HG02885 (cell line): ENCODE data around the gene KCNH2.

Source experiments
- ATAC-seq: cut with Tn5 transposase; IDR thresholded peaks from one replicate; pipeline ENCODE4 v1.9.1; 2021; ENCODE audit warnings: mild to moderate bottlenecking; ENCODE audit not compliant: unreplicated experiment, poor library complexity

The KCNH2 gene

DNA sequence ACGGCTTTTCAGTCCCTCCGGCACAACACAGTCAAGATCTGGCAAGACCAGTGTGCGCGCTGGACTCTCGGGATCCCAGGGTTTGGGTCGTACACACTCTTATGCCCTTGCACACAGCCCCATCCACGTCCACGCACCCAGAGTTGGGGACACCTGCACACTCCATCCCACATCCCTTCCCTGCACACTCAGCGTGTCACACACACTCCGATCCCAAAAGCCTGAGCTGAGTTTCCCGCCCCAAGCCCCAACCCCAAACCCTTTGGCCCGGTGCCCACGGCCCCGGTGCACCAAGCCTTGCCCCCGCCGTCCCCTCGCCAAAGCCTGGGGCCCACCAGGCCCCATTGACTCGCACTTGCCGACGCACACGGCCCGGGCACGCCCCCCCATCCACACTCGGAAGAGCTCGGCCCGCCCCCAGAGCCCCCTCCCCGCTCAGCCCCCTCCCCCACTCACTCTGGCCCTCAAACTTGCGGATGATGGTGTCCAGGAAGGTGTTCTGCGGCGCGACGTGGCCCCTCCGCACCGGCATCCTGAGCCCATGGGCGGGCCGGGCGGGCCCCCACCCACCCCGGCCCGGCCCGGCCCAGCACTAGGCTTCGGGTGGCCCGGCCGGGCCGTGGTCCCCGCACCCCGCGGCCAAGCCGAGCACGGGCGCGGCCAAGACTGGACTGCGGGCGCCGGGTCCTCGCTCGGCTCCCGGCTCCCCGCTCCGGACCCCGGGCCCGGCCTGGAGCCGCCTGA lies 567 bp downstream of the KCNH2 start:
- ATAC-seq = no peak

DNA sequence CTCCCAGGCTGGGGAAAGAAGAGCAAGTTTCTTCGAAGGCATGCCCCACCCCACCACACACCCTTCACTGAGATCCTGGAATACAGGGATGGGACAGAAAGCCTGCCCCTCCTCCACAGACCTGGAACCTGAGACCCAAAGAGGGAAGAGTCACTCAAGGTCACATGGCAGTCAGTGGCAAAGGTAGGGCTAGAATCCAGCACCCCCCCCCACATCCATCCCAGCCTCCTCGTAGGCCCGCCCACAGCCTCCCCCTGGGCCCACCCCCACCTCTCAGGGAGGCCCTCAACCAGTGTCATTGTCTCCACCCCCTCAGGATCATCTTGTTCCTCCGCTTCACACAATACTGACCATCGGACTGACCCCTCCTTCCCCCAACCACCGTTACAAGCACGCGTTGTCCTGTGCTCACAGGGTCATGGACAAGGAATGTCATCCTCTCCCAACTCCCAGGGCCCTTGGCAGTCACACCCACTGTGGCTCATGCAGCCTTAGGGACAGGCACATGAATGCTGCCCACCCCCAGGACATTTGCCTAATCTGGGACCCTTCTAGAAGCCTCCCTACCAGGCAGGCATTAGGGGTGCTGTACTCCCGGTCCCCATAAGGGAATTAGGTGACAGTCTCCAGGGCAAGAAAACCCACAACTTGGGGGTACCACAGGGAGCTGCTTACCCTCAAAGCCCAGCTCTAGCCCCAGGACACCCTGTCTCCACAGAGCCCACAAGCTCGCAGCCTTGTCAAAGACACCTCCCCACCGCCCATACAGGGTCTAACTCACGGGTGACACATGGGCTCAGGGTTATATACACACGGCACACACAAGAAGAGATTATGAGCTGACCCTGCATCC lies 1.4 kb downstream of the KCNH2 start:
- no peak for ATAC-seq

DNA sequence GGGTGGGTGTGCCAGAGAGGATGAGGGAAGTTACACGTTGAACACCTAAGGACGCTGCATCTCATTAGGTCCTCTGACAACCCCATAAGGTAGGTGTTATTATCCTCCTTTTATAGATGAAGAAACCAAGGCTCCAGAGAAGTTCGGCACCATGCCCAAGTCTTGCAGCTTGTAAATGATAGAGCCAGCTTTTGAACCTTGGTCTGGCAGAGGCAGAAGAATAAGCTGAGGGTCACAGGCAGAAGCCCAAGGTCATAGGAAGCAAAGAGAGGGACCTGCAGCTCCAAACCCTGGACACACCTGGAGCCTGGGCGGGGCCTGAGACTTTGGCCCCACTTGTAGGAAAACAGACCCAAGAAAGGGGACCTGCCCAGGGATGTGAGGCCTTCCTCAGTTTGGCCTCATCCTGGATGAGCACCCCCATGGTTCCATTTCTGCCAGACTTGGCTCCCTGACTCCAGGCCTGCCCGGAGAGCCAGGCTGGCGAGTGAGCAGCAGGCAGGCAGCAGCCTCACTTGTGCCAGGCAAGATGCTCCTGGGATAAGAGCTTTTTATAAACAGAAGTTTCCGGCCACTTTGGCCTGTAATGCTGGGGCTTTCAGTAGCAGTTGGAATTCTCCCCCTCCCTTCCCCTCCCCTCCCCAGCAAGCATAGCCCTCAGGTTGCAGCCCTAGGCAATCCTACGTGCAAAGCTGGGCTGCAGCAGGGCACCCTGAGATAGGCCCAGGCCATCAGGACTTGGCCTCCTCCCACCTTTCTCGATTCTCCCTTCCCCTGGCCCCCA lies 2.4 kb downstream of the KCNH2 start:
- ATAC-seq = no peak

DNA sequence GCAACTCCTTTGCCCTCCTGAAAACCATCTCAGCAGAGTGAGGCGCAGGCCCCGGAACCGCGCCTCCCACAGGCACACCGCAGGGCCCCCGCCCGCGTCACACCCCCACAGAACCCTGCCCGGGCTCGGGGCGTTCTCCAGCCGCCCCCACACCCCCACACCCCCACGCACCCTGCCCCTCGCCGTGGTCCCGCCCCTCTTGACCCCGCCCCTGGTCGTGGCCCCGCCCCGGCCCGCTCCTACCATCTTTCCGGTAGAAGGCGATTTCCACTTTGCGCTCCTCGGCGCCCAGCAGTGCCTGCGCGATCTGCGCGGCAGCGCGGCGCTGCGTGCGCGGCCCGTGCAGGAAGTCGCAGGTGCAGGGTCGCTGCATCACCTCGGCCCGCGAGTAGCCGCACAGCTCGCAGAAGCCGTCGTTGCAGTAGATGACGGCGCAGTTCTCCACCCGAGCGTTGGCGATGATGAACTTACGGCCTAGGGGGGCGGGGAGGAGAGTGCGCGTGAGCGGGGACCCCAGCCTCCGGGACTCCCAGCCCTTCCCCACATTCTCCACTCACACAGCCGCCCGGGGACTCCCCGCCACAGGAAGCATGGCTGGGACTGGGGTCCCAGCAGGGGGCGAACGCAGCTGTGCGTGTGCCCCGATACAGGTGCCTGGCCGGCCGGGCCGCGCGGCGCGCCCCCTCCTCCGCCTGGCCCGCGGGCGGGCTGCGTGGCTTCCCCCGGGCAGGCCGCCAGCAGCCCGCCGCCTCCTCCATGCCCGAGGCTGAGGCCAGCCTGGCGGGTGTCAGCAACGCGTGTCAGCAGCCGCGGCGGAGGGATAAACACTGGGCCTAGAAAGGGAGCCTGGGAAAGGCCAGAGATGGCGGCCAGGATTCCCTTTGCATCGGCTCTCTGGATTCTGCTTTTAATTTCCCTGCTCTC lies 3.4 kb downstream of the KCNH2 start:
- peak; percentile 70 for ATAC-seq

DNA sequence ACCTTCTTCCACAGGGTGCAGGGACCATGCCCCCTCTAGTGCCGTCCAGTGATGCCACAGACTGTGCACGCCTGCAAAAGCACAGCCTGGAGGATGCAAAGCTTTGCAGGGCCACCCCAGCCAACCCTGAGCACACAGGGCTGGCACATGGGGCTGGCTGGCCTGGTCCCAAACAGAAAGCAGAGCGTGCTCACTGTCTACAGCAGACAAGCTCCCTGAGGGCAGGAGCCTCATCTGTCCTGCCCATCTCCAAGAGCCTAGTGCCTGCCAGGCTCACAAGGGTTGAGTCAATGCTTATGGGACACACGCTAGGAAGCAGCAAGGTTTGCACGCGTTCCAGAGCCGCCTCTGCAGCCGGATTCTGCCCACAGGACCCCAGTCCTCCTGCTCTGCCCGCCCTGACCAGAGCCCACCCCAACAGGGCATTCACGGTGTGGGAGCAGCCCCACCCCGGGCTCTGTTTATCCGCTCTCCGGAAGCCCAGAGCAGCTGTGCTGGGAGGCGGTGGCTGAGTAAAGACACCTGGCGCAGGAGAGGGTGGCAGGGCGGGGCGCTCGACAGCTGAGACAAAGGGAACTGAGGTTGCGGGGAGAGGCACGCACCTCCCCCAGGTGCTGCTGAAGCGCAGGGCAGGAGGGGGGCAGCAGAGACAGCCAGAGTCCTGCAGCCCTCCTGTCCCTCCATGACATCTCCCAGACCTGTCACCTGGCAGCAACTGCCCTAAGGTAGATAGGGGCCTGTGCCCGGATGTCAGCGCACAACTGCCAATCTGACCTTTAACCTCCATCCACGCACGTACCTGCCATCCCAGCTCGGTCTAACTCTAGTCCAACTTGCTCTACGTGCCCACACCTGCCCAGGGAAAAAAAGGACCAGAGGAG lies 4.3 kb downstream of the KCNH2 start:
- no peak for ATAC-seq

DNA sequence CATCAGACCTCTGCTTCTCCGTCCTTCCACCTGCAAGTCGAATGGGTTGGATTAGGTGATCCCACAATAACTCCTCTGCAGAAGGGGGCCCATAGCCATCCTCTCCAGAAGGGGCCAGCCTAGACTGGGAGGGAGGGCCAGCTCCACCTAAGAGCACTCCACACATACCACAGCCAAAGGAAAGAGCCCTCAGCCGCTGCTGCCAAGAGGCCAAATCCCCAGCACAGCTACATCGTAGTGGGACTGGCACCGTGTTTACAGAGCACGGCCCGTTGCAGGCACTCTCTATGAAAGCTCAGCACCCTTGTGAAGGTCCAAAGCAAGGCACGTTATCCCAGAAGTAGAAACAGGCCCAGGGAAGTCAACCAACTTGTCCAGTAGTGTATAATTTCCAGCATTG lies 5.4 kb downstream of the KCNH2 start:
- ATAC-seq = no peak

DNA sequence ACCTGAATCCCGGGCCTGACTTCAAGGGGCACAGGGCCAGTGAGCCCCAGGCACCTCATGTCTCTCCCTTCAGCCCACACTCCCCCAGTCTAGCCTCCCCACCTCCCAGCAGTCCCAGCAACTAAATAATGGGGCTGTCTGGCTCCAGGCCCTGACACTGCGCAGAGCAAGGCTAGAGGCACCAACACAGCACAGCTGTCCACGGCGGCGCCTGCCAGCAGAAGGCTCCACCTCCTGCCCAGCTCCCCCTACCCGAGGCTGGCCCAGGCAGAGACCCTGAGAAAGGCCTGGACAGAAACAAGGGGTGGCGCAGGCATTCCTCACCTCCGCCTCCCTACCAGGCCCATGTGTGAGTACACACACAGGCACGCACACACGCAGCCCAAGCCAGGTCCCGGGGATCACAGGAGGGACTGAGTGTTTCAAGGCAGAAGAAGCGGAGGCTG lies 6.1 kb downstream of the KCNH2 start:
- no peak for ATAC-seq

DNA sequence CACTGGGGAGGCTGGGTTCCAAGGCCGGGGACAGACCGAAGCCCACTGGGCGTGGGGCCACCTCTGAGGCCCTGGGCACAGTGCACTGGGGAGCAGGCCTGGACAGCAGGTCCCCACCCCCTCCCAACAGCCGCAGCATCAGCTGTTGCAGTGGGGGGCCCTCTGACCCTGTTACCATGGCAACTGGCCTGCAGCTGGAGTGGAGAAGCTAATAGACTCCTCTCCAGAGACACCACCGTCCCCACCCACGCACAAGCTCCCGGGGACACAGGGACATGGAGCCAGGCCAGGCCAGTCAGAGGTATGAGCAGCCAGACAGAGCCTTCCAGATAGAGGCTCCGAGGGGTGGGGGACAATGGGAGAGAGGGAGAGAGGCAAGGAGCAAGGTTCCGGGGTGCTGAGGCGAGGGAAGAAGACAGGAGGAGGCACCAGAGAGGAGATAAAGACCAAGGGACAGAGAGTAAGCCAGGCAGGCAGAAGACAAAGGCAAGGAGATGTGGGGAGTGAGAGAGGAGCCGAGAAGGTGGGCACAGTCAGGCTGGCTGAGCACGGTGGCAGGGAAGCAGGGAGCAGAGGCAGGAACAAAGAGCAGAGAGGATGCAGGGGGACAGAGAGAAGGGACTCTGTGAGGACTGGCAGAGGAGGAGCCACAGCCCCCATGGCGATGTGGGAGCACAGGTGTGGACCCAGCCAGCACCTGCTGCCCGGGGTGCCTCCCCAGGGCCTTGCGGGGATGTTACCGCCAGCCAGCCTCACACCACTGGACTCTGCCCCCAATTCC lies 6.7 kb downstream of the KCNH2 start:
- ATAC-seq = no peak

DNA sequence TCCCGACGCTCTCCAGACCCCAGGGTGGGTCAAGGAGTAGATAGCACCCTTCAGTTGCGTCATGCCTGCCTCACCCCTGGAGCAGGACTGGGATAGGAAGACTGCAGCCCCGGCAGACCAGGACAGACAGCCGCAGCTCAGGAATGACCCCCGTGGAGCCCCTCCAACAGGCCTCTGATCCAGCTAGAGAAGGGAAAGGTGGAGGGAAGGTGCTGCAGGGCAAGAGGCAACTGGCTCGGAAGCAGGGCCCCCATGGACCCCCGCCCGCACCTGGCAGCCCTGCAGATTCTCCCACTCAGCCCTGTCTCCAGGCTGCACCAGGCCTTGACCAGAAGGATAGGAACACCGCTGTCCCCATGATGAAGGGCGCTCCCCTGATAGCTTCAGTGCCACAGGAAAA lies 7.7 kb downstream of the KCNH2 start:
- no peak for ATAC-seq

DNA sequence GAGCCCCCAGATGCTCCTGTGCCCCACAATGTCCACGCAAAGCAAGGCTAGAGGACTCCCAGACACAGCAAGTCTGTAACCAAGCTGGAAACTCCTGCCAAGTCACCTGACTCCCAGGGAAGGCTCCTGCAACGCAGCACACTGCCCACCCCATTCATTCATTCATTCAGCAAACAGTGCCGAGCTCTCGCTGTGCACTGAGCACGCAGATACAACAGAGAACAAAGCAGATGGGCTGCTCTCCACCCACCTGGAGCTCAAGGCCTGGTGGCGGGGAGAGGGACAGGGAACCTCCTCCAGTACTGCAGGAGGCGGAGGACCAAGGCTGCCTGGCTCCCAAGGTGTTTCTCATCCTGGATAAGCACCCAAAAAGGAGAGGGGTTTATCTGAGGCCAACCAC lies 8.6 kb downstream of the KCNH2 start:
- no peak for ATAC-seq

DNA sequence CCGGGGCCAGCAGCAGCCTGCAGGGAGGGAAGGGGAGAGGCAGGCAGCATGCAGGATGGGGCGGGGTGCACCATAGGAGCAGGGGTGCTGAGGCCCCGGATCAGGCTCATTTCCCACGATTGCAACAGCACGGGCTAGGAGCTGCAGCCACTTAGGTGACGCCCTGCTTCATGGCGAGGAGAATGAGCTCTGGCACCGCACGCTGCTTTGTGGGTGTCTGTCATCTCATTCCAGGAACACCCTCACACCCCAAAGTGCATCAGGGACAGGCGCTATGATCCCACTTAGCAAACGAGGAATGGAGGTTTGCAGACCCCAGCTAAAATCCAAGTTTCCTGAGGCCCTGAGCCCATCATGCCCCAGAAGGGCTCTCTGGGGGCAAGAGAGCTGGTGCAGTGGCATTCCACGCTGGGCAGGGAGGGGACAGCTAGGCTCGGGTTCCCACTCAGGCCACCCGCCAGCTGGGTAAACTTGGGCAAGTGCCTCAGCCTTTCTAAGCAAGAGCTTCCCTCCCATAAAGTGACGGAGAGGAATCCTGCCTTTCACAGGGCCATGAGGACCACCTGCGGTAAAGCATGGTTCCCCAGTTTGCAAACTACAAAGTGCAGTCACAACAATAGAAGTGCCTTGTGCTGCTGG lies 9.3 kb downstream of the KCNH2 start:
- ATAC-seq = no peak

DNA sequence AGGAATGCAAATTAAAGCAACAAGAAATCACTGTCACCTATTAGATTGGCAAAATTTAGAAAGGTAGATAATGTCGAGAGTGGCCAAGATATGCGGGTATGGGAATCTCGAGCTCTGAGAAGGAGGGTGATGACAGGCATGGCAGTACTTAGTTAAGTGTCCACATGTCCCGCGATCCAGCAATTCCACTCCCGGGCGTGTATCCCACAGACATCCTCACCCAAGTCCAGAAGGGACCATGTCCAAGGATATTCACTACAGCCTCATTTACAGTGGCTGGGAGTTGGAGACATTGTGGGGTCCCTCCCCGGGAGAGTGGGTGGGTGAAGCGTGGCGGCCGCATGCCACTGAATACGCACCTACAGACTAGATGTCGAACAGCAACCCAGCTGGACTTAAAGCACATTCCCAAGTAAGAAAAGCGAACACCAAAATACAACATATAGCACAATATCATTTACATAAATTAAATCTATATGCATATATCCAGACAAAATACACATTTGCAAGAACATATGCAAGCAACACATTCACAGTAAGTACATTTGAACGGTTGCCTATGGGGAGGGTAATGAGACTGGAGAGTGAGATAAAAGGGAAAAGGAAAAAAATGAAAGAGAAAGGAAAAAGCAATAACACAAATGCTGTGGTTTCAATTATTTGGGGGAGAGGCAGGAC lies 9.9 kb downstream of the KCNH2 start:
- no peak for ATAC-seq

DNA sequence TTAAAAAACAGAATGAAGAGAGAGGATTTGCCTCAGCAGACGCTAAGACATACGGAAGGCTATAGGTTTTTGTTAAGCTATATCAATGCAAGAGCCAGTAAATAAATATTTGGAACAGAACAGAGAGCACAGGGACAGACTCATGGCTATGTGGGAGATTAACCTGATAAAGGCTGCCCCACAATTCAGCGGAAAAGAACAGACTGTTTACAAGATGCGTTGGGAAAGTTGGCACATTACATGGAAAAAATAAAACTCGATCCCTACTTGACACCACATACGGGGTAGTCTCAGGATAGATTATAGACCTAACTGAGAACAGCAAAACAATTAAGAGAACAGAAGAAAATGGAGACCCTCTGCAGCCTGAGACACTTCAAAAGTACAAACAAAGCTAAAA lies 10.8 kb downstream of the KCNH2 start:
- ATAC-seq = no peak

DNA sequence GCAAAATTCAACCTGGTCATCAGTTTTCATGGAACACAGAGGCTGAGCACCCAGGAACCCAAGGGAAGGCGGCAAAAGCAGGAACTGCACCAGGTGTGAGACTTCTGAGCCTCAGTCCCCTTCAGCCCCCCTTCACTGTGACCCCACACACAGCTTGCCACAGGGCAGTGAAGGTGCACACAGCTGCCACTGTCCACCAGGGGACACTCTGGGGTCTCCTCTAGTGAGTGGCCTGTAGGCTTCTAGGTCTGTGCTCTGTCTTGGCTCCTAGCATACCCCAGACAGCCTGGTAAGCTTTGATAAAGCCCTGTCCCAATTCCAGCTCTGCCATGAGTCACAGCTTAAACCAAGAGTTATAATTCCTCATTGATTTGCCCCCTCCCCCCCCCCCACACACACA lies 12.1 kb downstream of the KCNH2 start:
- no peak for ATAC-seq

DNA sequence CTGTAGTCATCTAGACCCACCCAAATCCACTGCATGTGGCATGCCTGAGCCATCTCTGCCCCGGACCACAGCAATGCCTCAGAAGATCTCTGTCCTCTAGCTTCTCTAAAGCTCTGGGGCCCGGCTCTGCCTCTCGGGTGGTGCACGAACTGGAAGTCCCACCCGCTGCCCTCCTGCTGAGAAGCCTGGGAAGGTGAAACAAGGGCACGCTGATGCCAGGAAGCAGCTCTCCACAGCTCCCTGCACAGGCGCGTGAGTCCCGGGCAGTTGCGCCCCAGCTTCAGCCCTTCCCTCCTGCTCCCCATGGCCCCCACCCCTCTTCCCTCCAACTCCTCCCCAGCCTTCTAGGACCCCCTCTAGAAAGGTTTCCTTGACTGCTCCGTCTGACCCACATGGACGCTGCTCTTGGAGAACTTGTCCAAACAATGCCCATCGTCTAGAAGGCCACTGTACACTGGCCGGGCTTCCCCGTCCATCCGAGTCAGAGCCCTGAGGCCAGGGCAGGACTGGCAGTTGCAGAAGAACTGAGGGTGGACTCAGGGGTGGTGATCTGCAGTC lies 12.8 kb downstream of the KCNH2 start:
- ATAC-seq = no peak

DNA sequence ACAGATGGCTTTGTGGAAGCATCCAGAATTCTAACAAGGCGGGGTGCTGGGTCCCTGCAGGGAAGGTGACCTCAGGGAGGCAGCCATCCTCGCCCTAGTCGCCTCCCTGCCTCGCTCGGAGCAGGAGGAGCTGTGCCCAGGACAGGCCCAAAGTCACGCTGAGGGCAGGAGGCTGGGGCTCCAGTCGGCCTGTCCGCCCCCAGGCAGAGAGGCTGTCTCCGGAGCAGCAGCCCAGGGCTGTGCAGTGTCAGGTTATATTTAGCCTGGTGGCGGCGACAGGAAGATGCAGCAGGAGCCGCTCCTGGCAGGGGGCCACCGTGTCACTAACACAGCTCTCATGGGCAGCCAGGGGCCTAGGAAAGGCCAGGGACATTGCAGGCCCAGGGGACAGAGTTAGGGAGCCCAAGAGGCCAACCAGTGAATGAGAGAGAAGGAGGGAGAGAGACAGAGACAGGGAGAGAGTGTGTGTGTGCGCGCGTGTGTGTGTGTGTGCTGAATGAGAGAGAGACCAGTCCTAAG lies 13.5 kb downstream of the KCNH2 start:
- ATAC-seq = no peak
